ENCODE results near the gene FOXN3.
"Not testable (repeated sequence)": the region's sequence is repeated elsewhere in the genome, so short reads cannot be mapped to it uniquely, and the experiment has no call there.

The FOXN3 gene

GRCh38 chr14:89158104-89158503 lies 258.9 kb downstream of the FOXN3 start:
- H3K4me1 ChIP-seq (ENCODE audit: control insufficient read depth in 5 of 5, insufficient read depth in 5 of 5, low read length in 5 of 5) = not testable (repeated sequence)
- H3K36me3 ChIP-seq (ENCODE audit: control insufficient read depth in 5 of 5, insufficient read depth in 5 of 5, low read length in 5 of 5) = peaks cover 0 to 41% (median 37%) of the 10 kb centered on the region in 5 donors

GRCh38 chr14:89155491-89155890 lies 261.5 kb downstream of the FOXN3 start:
- no peaks in the 10 kb centered on the region for H3K4me1 ChIP-seq (ENCODE audit: control insufficient read depth in 5 of 5, insufficient read depth in 5 of 5, low read length in 5 of 5)

More at GRCh38 chr14:89158104-89158503, 258.9 kb downstream of the FOXN3 start:
- not testable (repeated sequence) for H3K27ac ChIP-seq (ENCODE audit: low read depth, low read length); H3K9me3 ChIP-seq (ENCODE audit: control insufficient read depth in 5 of 5, low read length in 5 of 5); H3K27me3 ChIP-seq (ENCODE audit: control insufficient read depth in 5 of 5, insufficient read depth in 4 of 5, low read length in 5 of 5); H3K4me3 ChIP-seq (ENCODE audit: low read depth in 1 of 5, low read length in 5 of 5); H3K9ac ChIP-seq (ENCODE audit: low read length in 5 of 5)

GRCh38 chr14:89151693-89152092 lies 265.3 kb downstream of the FOXN3 start:
- not testable (repeated sequence) for H3K9me3 ChIP-seq (ENCODE audit: control insufficient read depth in 5 of 5, low read length in 5 of 5); H3K9ac ChIP-seq (ENCODE audit: low read length in 5 of 5); H3K27me3 ChIP-seq (ENCODE audit: control insufficient read depth in 5 of 5, insufficient read depth in 4 of 5, low read length in 5 of 5); H3K4me1 ChIP-seq (ENCODE audit: control insufficient read depth in 5 of 5, insufficient read depth in 5 of 5, low read length in 5 of 5); H3K4me3 ChIP-seq (ENCODE audit: low read depth in 1 of 5, low read length in 5 of 5); H3K27ac ChIP-seq (ENCODE audit: low read depth, low read length)
- peaks cover 0 to 12% (median 11%) of the 10 kb centered on the region in 5 donors for H3K36me3 ChIP-seq (ENCODE audit: control insufficient read depth in 5 of 5, insufficient read depth in 5 of 5, low read length in 5 of 5)

More at GRCh38 chr14:89155491-89155890, 261.5 kb downstream of the FOXN3 start:
- H3K36me3 ChIP-seq (ENCODE audit: control insufficient read depth in 5 of 5, insufficient read depth in 5 of 5, low read length in 5 of 5) = peaks cover 0 to 21% (median 18%) of the 10 kb centered on the region in 5 donors
- H3K27ac ChIP-seq (ENCODE audit: low read depth, low read length) = no peak overlapping the region
- no peaks in the 10 kb centered on the region for H3K9me3 ChIP-seq (ENCODE audit: control insufficient read depth in 5 of 5, low read length in 5 of 5)
- no peak overlapping the region for H3K9ac ChIP-seq (ENCODE audit: low read length in 5 of 5)
- no peak overlapping the region for H3K4me3 ChIP-seq (ENCODE audit: low read depth in 1 of 5, low read length in 5 of 5)
- H3K27me3 ChIP-seq (ENCODE audit: control insufficient read depth in 5 of 5, insufficient read depth in 4 of 5, low read length in 5 of 5) = no peaks in the 10 kb centered on the region

- H3K27ac ChIP-seq (ENCODE audit: low read depth, low read length) = no peak overlapping the region
- no peaks in the 10 kb centered on the region for H3K36me3 ChIP-seq (ENCODE audit: control insufficient read depth in 5 of 5, insufficient read depth in 5 of 5, low read length in 5 of 5)
- no peaks in the 10 kb centered on the region for H3K9me3 ChIP-seq (ENCODE audit: control insufficient read depth in 5 of 5, low read length in 5 of 5)
- H3K9ac ChIP-seq (ENCODE audit: low read length in 5 of 5) = no peak overlapping the region
- H3K4me3 ChIP-seq (ENCODE audit: low read depth in 1 of 5, low read length in 5 of 5) = no peak overlapping the region
- no peaks in the 10 kb centered on the region for H3K27me3 ChIP-seq (ENCODE audit: control insufficient read depth in 5 of 5, insufficient read depth in 4 of 5, low read length in 5 of 5)
- H3K4me1 ChIP-seq (ENCODE audit: control insufficient read depth in 5 of 5, insufficient read depth in 5 of 5, low read length in 5 of 5) = peaks cover 0 to 4% (median 0%) of the 10 kb centered on the region in 5 donors
Measured at GRCh38 chr14:89146274-89146673, 270.8 kb downstream of the FOXN3 start.

- Histone ChIP-seq H3K4me3 (ENCODE audit: low read depth in 1 of 5, low read length in 5 of 5) (no peak overlapping the region), H3K27me3 (ENCODE audit: control insufficient read depth in 5 of 5, insufficient read depth in 4 of 5, low read length in 5 of 5) (no peaks in the 10 kb centered on the region), H3K4me1 (ENCODE audit: control insufficient read depth in 5 of 5, insufficient read depth in 5 of 5, low read length in 5 of 5) (peaks cover 0 to 4% (median 0%) of the 10 kb centered on the region in 5 donors), H3K36me3 (ENCODE audit: control insufficient read depth in 5 of 5, insufficient read depth in 5 of 5, low read length in 5 of 5) (no peaks in the 10 kb centered on the region), H3K9me3 (ENCODE audit: control insufficient read depth in 5 of 5, low read length in 5 of 5) (no peaks in the 10 kb centered on the region), H3K9ac (ENCODE audit: low read length in 5 of 5) (no peak overlapping the region), H3K27ac (ENCODE audit: low read depth, low read length) (no peak overlapping the region)
Measured at GRCh38 chr14:89144642-89145041, 272.4 kb downstream of the FOXN3 start.

- Histone ChIP-seq H3K27me3 (ENCODE audit: control insufficient read depth in 5 of 5, insufficient read depth in 4 of 5, low read length in 5 of 5) (no peaks in the 10 kb centered on the region), H3K36me3 (ENCODE audit: control insufficient read depth in 5 of 5, insufficient read depth in 5 of 5, low read length in 5 of 5) (no peaks in the 10 kb centered on the region), H3K9me3 (ENCODE audit: control insufficient read depth in 5 of 5, low read length in 5 of 5) (no peaks in the 10 kb centered on the region), H3K4me3 (ENCODE audit: low read depth in 1 of 5, low read length in 5 of 5) (no peak overlapping the region), H3K9ac (ENCODE audit: low read length in 5 of 5) (no peak overlapping the region), H3K27ac (ENCODE audit: low read depth, low read length) (no peak overlapping the region), H3K4me1 (ENCODE audit: control insufficient read depth in 5 of 5, insufficient read depth in 5 of 5, low read length in 5 of 5) (peaks cover 0 to 4% (median 0%) of the 10 kb centered on the region in 5 donors)
Measured at GRCh38 chr14:89144066-89144465, 273.0 kb downstream of the FOXN3 start.

- no peaks in the 10 kb centered on the region for H3K9me3 ChIP-seq (ENCODE audit: control insufficient read depth in 5 of 5, low read length in 5 of 5)
- H3K36me3 ChIP-seq (ENCODE audit: control insufficient read depth in 5 of 5, insufficient read depth in 5 of 5, low read length in 5 of 5) = no peaks in the 10 kb centered on the region
- H3K9ac ChIP-seq (ENCODE audit: low read length in 5 of 5) = no peak overlapping the region
- H3K27ac ChIP-seq (ENCODE audit: low read depth, low read length) = no peak overlapping the region
- H3K4me3 ChIP-seq (ENCODE audit: low read depth in 1 of 5, low read length in 5 of 5) = no peak overlapping the region
- H3K27me3 ChIP-seq (ENCODE audit: control insufficient read depth in 5 of 5, insufficient read depth in 4 of 5, low read length in 5 of 5) = no peaks in the 10 kb centered on the region
- peaks cover 0 to 4% (median 0%) of the 10 kb centered on the region in 5 donors for H3K4me1 ChIP-seq (ENCODE audit: control insufficient read depth in 5 of 5, insufficient read depth in 5 of 5, low read length in 5 of 5)
Measured at GRCh38 chr14:89143595-89143994, 273.4 kb downstream of the FOXN3 start.

GRCh38 chr14:89142366-89142765 lies 274.7 kb downstream of the FOXN3 start:
- Histone ChIP-seq H3K36me3 (ENCODE audit: control insufficient read depth in 5 of 5, insufficient read depth in 5 of 5, low read length in 5 of 5) (no peaks in the 10 kb centered on the region), H3K4me3 (ENCODE audit: low read depth in 1 of 5, low read length in 5 of 5) (no peak overlapping the region), H3K27ac (ENCODE audit: low read depth, low read length) (no peak overlapping the region), H3K4me1 (ENCODE audit: control insufficient read depth in 5 of 5, insufficient read depth in 5 of 5, low read length in 5 of 5) (peaks cover 0 to 5% (median 3%) of the 10 kb centered on the region in 5 donors), H3K9ac (ENCODE audit: low read length in 5 of 5) (no peak overlapping the region), H3K27me3 (ENCODE audit: control insufficient read depth in 5 of 5, insufficient read depth in 4 of 5, low read length in 5 of 5) (no peaks in the 10 kb centered on the region), H3K9me3 (ENCODE audit: control insufficient read depth in 5 of 5, low read length in 5 of 5) (no peaks in the 10 kb centered on the region)

- H3K4me3 ChIP-seq (ENCODE audit: low read depth in 1 of 5, low read length in 5 of 5) = no peak overlapping the region
- H3K27ac ChIP-seq (ENCODE audit: low read depth, low read length) = no peak overlapping the region
- no peaks in the 10 kb centered on the region for H3K27me3 ChIP-seq (ENCODE audit: control insufficient read depth in 5 of 5, insufficient read depth in 4 of 5, low read length in 5 of 5)
- H3K9me3 ChIP-seq (ENCODE audit: control insufficient read depth in 5 of 5, low read length in 5 of 5) = peaks cover 0 to 4% (median 3%) of the 10 kb centered on the region in 5 donors
- H3K9ac ChIP-seq (ENCODE audit: low read length in 5 of 5) = no peak overlapping the region
- no peaks in the 10 kb centered on the region for H3K36me3 ChIP-seq (ENCODE audit: control insufficient read depth in 5 of 5, insufficient read depth in 5 of 5, low read length in 5 of 5)
- peaks cover 0 to 5% (median 4%) of the 10 kb centered on the region in 5 donors for H3K4me1 ChIP-seq (ENCODE audit: control insufficient read depth in 5 of 5, insufficient read depth in 5 of 5, low read length in 5 of 5)
Measured at GRCh38 chr14:89141862-89142261, 275.2 kb downstream of the FOXN3 start.

GRCh38 chr14:89140326-89140725 lies 276.7 kb downstream of the FOXN3 start:
- H3K27me3 ChIP-seq (ENCODE audit: control insufficient read depth in 5 of 5, insufficient read depth in 4 of 5, low read length in 5 of 5) = no peaks in the 10 kb centered on the region
- H3K4me3 ChIP-seq (ENCODE audit: low read depth in 1 of 5, low read length in 5 of 5) = no peak overlapping the region
- H3K27ac ChIP-seq (ENCODE audit: low read depth, low read length) = no peak overlapping the region
- peaks cover 0 to 5% (median 4%) of the 10 kb centered on the region in 5 donors for H3K4me1 ChIP-seq (ENCODE audit: control insufficient read depth in 5 of 5, insufficient read depth in 5 of 5, low read length in 5 of 5)
- no peak overlapping the region for H3K9ac ChIP-seq (ENCODE audit: low read length in 5 of 5)
- H3K36me3 ChIP-seq (ENCODE audit: control insufficient read depth in 5 of 5, insufficient read depth in 5 of 5, low read length in 5 of 5) = no peaks in the 10 kb centered on the region
- H3K9me3 ChIP-seq (ENCODE audit: control insufficient read depth in 5 of 5, low read length in 5 of 5) = peaks cover 0 to 12% (median 3%) of the 10 kb centered on the region in 5 donors

Measured in subcutaneous abdominal adipose tissue (tissue), 5 donors.